HG03442 (cell line): ENCODE data around the gene ANGEL2.
"Not testable (repeated sequence)": the region's sequence is repeated elsewhere in the genome, so short reads cannot be mapped to it uniquely, and the experiment has no call there.

Experiments used
- ATAC-seq: cut with Tn5 transposase; IDR thresholded peaks from one replicate; pipeline ENCODE4 v1.9.1; 2021; ENCODE audit warnings: mild to moderate bottlenecking, moderate library complexity; ENCODE audit not compliant: unreplicated experiment

Gene ANGEL2, protein sequence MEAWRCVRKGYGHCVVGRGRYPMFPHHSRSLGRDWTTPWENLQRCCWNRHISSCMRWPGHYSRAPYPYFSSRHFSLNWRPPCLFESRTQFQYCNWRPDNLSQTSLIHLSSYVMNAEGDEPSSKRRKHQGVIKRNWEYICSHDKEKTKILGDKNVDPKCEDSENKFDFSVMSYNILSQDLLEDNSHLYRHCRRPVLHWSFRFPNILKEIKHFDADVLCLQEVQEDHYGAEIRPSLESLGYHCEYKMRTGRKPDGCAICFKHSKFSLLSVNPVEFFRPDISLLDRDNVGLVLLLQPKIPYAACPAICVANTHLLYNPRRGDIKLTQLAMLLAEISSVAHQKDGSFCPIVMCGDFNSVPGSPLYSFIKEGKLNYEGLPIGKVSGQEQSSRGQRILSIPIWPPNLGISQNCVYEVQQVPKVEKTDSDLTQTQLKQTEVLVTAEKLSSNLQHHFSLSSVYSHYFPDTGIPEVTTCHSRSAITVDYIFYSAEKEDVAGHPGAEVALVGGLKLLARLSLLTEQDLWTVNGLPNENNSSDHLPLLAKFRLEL

DNA sequence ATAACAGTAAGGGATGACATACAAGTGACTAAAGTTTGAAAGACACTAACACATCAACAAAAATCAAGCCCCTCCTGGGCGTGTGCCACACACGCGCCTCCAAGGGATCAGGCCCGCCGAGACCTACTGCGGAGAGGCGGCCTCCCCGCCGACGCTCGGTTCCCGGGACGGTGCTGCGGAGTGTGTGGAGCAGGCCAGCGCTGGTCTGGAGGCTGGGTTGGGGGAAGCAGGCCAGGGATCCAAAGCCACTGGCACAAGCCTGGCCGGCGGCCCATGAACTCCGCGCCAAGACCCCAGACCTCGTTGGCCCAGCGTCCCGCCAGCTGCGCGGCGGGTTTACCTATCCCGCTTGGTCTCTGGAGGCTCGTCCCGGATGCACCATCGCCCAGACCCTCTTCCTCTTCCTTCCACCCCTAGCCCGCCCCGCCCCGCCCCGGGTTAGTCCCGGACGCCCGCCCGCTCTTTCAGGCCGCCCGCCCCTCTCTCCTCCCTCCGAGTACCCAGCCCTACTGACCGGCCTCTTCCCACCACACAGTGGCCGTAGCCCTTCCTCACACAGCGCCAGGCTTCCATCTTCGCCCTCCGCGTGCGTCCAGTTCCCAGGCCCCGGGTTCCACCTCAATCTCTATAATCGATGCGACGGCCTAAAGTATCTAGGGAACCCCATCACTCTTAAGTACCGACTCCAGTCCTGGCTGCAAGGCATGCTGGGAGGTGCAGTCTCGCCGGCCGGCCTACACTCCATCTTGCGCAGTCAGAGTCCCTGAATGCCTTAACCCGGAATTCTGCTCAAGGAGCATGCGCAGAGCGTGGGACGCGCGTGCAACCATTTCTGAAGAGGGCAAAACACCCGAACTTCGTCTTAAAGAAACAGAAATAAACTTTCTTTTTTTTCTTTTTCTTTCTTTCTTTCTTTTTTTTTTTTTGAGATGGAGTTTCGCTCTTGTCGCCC is at the start of gene ANGEL2:
ANGEL2 (minus strand) TSS at position 769 of the 952 bp plus-strand sequence; CDS start at position 573, 196 bp downstream.
- ATAC-seq: peak; percentile 95

DNA sequence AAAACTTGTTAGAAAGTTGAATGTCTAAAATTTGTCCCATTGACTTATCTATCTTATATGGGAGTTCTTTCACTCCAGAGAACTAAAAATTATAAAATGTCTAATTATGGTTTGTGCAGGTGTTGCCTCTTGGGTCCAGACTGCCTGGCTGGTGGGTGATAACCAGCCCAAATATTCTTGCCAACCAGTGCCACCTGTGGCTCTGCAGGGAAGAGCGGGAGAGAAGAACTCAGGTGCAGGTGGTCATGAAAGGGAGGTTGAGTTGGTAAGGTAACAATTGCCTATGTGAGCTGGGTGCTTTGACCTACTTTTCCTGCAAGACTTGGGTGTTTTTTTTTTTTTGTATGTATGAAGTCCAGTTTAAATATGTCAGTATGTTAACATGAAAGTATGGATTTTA is 45.6 kb upstream of the ANGEL2 start:
- no peak for ATAC-seq

DNA sequence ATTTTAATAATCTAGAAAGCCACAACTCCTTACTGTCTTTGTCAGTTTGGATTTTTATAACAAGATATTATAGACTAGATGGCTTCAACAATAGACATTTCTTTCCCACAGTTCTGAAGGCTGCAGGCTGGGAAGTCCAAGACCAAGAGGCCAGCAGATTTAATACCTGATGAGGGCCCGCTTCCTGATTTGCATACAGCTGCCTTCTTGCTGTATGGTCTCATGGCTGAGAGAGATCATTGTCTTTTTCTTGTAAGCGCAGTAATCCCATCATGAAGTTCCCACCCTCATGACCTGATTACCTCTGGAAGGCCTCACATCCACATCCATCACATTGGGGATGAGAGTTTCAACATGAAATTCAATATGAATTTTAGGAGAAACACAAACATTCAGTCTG is 45.2 kb upstream of the ANGEL2 start:
- no peak for ATAC-seq

DNA sequence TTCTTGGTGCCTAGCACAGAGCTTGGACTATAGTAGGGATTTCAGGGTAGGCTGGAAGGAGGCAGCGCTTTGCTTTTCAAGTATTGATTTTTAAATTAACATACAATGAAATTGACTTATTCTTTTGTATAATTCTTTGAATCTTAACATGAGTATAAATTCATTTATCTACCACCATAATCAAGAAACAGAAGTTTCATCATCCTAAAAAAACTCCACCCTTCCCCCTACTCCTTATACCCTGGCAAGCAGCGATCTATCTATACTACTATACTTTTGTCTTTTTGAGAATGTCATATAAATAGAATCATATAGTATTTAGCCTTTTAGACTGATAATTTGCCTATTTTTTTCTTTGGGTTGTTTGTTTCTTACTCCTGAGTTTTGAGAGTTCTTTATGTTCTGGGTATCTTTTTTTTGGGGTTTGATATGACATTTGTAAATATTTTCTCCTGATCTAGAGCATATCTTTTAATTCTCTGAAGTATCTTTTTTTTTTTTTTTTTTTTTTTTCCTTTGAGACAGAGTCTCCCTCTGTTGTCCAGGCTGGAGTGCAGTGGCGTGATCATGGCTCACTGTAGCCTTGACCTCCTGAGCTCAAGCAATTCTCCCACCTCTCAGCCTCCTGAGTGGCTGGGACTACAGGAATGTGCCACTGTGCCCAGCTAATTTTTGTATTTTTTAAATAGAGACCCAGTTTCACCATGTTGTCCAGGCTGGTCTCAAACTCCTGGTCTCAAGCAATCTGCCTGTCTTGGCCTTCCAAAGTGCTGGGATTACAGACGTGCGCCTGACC is 41.8 kb upstream of the ANGEL2 start:
- no peak for ATAC-seq

DNA sequence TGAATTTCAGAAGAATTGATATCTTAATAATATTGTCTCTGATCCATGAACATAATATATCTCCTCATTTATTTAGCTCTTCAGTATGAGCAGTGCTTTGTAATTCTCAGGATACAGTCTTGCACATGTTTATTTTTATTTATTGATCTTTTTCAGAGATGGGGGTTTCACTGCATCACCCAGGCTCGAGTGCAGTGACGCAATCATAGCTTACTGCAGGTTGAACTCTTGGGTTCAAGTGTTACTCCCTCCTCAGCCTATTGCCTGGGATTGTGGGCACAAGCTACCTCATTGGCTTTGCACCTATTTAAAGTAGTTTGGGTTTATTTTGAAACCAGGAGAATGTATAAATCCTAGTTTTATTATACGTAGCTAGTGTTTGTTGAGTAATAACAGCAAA is 40.1 kb upstream of the ANGEL2 start:
- ATAC-seq: no peak

DNA sequence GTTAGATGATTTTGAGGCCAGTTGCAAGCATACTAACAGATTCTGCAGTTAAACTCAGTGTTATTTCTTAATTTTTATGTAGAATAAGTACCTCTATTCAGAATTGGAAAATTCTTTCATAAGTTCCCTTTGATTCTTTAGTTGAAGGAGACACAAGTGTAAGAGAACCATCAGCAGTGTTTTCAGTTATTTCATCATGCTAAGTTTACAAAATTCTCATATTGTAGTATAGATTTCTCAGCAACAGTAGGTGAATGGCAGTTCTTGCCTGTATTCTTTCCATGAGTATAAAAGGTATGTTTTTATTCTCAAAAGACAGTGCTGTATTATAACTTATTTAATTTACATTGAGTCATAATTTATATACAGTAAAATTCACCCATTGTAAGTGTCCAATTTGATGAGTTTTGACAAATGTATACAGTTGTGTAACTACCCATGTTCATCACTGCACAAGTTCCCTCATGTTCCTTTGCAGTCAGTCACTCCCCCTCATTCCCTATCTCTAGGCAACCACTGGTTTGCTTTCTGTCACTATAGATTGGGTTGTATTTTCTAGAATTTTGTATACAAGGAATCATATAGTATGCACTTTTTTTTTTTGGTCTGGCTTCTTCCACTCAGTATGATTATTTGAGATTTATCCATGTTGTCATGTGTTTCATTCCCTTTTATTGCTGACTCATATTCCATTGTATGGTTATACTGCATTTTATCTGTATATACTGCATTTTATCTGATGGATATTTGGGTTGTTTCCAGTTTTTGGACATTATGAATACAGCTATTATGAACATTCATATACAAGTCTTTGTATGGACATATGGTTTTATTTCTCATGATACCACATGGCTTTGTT is 39.3 kb upstream of the ANGEL2 start:
- ATAC-seq: no peak

DNA sequence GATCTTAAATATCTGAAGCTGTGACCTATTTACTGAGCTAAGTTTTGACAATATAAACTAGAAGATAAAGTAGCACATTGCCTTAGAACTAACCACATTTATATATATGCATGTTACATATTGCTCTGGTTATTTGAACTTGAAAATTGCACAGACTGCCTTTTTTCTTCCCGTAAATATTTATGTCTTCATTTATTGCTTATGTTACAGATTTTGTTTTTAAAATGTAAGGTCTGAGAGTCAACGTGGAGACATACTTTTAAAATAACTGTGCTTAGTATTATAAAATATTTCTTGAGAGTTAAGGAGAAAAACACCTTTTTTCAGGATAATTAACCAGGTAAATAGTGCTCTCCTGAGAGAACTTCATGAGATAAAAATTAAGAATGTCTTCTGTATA is 38.5 kb upstream of the ANGEL2 start:
- no peak for ATAC-seq

DNA sequence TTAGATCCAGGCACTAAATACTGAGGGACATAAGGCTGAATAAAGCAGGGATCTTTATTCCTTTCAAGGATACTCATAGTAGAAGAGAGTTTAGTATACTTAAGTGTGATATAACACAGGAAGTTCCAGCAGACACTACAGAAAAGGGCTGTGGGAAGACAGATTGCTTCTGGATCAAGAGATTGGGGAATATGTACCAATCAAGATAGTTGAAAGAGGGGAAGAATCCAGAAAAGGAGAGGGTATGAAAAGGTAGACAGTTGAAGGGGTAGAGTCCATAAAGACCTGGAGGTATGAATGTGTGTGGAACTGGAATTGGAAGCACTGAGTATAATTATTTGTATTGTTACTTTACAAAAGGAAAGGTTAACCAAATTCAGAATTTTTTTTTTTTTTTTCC is 37.8 kb upstream of the ANGEL2 start:
- ATAC-seq: no peak

DNA sequence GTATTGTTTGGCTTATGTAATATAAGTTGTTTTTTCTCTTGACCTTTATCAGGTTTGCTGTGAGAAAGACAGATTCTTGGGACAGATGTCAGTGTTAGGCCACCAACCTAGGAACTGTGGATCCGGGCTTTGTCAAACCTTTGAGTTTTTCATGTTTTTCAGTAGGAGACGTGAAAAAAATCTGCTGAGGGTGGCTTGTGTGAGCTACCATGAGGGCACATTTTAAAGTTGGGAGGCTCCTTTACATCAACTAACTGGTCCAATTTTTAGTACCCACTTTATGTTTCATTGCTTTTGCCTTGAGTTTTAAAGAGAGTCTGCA is 36.2 kb upstream of the ANGEL2 start:
- ATAC-seq: no peak

DNA sequence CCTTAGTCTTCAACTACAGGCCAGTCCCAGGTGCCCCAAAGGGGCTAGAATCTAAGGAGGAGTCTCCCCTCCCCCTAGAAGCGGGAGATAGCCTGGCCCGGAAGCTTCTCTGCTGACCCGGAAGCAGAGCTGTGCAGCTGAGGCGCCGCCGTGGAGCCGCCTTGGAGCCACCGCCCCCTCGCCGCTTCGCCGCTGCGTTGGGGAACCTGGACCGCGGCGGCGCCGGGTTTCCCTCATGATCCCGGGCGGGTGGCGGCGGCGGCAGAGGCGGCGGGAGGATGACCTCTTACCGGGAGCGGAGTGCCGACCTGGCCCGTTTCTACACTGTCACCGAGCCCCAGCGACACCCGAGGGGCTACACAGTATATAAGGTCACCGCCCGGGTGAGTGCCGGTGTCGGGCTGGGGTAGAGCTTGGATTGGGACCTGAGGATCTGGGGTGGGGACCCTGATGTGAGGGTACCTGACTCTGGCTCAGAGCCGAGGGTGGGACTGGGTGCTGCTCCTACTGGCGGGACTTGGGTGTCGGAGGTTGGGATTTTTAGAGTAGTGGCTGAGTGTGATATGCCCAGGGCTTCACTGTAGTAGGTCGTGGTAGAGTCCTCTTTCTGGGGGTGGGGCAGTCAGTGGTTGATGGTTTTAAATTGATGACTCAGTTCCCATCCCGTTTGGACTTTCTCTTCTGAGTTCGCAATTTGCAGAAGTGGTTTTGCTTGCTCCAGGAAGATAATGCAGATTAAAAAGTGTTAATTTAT is 35.6 kb upstream of the ANGEL2 start, which contains the start of gene RPS6KC1:
RPS6KC1 (plus strand) TSS at position 115 of the 754 bp plus-strand sequence; CDS start at position 279, 164 bp downstream.
- peak; percentile 96 for ATAC-seq

DNA sequence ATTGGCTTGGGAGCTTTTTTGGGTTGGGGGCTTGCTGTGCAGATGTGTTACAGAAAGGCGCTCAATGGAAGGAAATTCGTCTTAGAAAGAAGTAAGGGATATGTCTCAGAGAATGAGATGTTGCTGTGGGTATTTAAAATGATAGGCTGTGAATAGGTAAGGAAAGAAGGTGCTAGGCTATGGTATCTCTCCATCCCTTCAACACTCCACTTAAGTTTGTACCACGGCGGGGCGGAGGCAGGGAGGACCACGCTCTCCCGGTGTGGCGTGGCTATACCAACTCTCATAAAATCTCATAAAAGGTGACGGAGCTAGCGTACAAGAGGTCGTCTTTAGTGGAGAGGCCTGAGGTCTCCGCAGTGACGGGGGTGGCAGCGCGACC is 35.1 kb upstream of the ANGEL2 start:
- ATAC-seq: peak; percentile 19

DNA sequence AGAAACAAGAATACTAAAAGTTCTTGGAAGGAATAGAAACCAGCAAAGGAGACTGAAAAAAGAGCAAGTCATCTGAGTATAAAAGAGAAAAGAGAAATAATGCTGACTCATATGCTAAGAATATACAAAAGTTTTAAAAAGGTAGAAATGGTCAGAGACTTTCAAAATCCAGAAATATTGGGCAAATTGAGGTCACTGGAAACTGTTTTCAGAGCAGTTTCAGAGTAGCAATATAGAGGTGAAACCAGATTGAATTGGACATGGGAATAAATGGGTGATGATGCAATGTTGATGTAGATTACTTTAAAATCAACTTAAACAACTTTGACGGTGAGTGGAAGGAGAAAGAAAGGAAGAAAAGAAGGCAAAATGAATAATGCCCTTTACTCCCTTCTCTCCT is 33.6 kb upstream of the ANGEL2 start:
- ATAC-seq: no peak

DNA sequence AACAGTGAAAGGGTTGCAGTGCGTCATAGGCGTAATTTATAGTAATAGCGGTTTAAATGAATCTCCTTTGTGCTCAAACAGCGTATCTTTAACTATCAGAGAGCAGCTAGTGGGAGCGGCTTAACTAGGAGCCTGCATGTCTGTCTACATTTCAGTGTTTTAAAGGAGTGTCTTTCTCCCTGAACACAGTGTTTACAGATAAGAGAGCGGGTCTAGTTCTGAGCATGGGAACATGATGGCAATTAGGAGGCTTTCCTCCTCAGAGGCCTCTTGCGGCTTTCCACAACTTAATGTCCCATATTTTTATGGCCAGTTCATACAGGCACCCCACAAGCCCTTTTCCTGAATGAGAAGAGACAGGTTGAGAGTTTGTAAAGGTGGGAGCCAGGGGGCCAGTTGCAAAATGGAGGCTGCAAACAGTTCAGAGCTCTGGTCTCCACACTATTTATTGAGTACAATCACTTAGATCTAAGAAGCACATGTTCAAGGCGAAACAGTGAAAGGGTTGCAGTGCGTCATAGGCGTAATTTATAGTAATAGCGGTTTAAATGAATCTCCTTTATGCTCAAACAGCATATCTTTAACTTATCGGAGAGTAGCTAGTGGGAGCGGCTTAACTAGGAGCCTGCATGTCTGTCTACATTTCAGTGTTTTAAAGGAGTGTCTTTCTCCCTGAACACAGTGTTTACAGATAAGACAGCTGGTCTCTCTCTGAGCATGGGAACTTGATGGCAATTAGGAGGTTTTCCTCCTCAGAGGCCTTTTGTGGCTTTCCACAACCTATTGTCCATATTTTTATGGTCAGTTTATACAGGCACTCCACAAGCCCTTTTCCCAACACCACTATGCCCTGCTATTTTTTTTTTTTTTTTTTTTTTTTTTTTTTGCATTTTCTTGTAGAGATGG is 29.9 kb upstream of the ANGEL2 start:
- not testable (repeated sequence) for ATAC-seq

DNA sequence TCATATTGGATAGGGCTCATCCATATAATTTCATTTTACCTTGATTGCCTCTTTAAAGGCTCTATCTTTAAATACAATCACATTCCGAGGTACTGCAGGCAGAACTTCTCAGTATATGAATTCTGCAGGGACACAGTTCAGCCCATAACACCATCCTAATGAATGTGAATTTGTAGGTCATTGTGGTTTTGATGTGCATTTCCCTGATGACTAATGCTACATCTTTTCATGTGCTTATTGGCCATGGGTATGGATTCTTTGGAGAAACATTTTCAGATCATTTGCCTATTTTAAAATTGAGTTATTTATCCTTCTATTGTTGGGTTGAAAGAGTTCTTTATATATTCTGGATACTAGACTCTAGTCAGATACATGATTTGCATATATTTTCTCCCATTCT is 25.8 kb upstream of the ANGEL2 start:
- no peak for ATAC-seq

DNA sequence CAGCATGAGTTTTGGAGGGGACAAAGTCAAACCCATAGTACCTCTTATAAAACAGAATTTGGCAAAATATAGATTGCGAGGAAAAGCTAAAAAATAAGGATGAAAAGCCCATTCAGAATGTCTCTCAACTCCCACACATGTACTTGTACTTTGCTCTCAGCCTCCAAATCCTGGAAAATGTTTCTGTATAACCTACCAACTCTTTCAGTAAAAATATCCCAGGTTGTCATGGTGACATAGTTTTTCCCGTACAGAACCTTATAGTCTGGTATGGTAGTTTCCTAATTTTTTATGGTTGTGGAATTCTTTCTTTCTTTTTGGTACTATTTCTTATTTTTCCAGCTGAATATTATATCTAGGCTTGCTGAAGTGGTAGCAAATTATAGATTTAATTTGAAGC is 19.9 kb upstream of the ANGEL2 start:
- ATAC-seq: no peak

DNA sequence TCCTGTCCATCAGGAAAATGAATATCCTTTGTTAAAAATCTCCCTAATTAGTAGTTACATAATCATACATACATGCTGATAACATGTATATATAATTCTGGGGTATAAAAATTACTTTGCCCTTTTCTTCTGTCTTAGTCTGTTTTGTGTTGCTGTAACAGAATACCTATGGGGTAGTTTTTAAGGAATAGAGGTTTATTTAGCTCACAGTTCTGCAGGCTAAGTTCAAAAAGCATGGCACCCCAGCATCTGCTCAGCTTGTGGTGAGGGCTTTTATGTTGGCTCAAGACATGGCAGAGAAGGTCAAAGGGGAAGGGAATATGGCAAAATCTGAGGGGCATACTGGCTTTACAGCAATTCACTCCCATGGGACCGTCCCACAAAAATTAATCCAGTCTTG is 19.0 kb upstream of the ANGEL2 start:
- ATAC-seq: no peak

DNA sequence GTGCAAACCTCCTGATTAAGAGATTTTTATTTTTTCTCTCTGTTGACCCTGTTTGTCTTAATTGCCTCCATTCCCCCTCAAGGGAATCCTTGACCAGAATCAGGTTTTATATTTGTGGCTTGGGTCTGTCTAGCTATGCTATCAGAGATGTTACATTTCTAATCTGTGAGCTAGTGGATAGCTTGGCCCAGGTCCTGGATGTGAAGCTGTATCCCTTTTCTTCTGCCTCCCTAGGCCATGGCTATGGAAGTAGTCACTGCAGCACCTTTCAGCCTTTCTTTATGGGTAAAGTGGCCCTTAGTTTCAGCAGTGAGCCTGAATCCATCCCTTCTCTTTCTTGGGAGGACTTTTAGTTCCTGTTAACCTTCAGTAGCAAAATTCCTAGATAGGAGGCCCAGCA is 17.0 kb upstream of the ANGEL2 start:
- no peak for ATAC-seq

DNA sequence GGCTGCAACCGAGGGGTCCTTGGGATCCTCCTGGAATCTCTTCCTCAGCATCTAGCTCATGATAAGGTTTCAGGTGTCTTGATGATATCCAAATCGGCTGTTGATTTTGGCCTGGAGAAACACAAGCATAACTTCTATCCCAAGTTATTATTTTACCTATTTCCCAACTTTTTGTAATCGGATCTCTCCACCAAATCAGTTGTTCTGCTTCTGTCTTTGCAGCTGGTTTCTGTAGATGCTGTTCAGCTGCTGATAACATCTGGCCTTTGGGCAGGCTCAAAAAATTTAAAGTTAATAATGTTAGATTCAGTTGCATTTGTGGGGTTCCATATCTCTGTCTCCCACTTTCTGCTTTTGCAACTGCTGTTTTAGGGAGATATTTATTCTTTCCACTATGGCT is 11.4 kb upstream of the ANGEL2 start:
- ATAC-seq: not testable (repeated sequence)
